Fibroblast of lung (primary cell): ENCODE data around the gene KRT16.

Experiments used
- CTCF ChIP-seq, 2 donors: IDR thresholded peaks in 1 of 2; conservative IDR thresholded peaks in 1 of 2; 1 replicate in 1 of 2; 2 replicates in 1 of 2; pipeline ENCODE4 v1.5.1; 2011 to 2012; ENCODE audit warnings: low read length in 2 of 2, control low read depth in 1 of 2, inconsistent platforms in 1 of 2, low read depth in 1 of 2, mild to moderate bottlenecking in 1 of 2
- EZH2 ChIP-seq: IDR thresholded peaks from 2 replicates; pipeline ENCODE4 v1.5.1; 2012; ENCODE audit warnings: low read length, control low read depth, mild to moderate bottlenecking; ENCODE audit errors: missing control alignments

GRCh38 chr17:41656249-41657023 is 43.9 kb upstream of the KRT16 start:
- TF ChIP-seq CTCF (conservative IDR thresholded peaks at IDR 0.05 in 1 of 2, IDR thresholded peaks at IDR 0.05 in 1 of 2; ENCODE audit: low read depth in 1 of 2, low read length in 2 of 2), result no peak
- no peak for TF ChIP-seq EZH2
